Keratinocyte (primary cell): Measurements from ENCODE around the gene C10orf71. TPM values are rescaled to one million over a fixed set of nuclear protein-coding genes. Genes with fewer than 3 reads are reported as not detected.

Experiments used
- DNase-seq: peaks from one replicate; pipeline ENCODE4 v3.0.0-alpha.2; 2011; ENCODE audit warnings: low read depth, missing footprints, low spot score
- FAIRE-seq: peaks from 2 replicates; lab custom pipeline; 2011; peaks lifted over from hg19 to GRCh38; lab: Jason Lieb, UNC
- H2AFZ ChIP-seq: 2 replicates; pipeline ENCODE4 v1.6.0; 2012; ENCODE audit warnings: low read length, control low read depth, inconsistent platforms; ENCODE audit not compliant: control insufficient read depth
- H3K27ac ChIP-seq: 2 replicates; pipeline ENCODE4 v1.5.1; 2011; ENCODE audit warnings: low read length; ENCODE audit not compliant: control insufficient read depth, insufficient read depth
- H3K27me3 ChIP-seq: 3 replicates; pipeline ENCODE4 v1.6.0; 2011; ENCODE audit warnings: low read length; ENCODE audit not compliant: control insufficient read depth, insufficient read depth; ENCODE audit errors: extremely low read depth
- H3K36me3 ChIP-seq, 2 experiments: 2 replicates in 1 of 2; 3 replicates in 1 of 2; pipeline ENCODE4 v1.5.1; 2011; ENCODE audit warnings: low read length in 2 of 2, mild to moderate bottlenecking in 1 of 2; ENCODE audit not compliant: control insufficient read depth in 2 of 2, insufficient read depth in 2 of 2; ENCODE audit errors: extremely low read depth in 1 of 2
- H3K4me1 ChIP-seq: 3 replicates; pipeline ENCODE4 v1.5.1; 2011; ENCODE audit warnings: low read length; ENCODE audit not compliant: control insufficient read depth, insufficient read depth; ENCODE audit errors: extremely low read depth
- H3K4me2 ChIP-seq: 3 replicates; pipeline ENCODE4 v1.6.0; 2011; ENCODE audit warnings: low read depth, low read length; ENCODE audit not compliant: control insufficient read depth, insufficient read depth; ENCODE audit errors: extremely low read depth
- H3K4me3 ChIP-seq, 3 experiments: fragments of 200-600 bp in 1 of 3; sonication (generic) in 1 of 3; 2 replicates in 2 of 3; 3 replicates in 1 of 3; pipeline ENCODE4 v1.5.1; 2011 to 2016; ENCODE audit warnings: low read length in 3 of 3, mild to moderate bottlenecking in 3 of 3, control low read depth in 2 of 3, inconsistent platforms in 1 of 3, low read depth in 1 of 3, mixed read lengths in 1 of 3, mixed run types in 1 of 3, moderate library complexity in 1 of 3; ENCODE audit not compliant: control insufficient read depth in 2 of 3, insufficient read depth in 2 of 3; ENCODE audit errors: extremely low read depth in 1 of 3
- H3K79me2 ChIP-seq: 2 replicates; pipeline ENCODE4 v1.6.0; 2012; ENCODE audit warnings: low read length; ENCODE audit not compliant: control insufficient read depth, insufficient read depth
- H3K9ac ChIP-seq: 3 replicates; pipeline ENCODE4 v1.6.0; 2011; ENCODE audit warnings: low read length; ENCODE audit not compliant: control insufficient read depth, insufficient read depth; ENCODE audit errors: extremely low read depth
- H3K9me1 ChIP-seq: 3 replicates; pipeline ENCODE4 v1.6.0; 2011; ENCODE audit warnings: low read length; ENCODE audit not compliant: control insufficient read depth, insufficient read depth; ENCODE audit errors: extremely low read depth
- H3K9me3 ChIP-seq: 2 replicates; pipeline ENCODE4 v1.5.1; 2012; ENCODE audit warnings: low read depth, low read length; ENCODE audit not compliant: control insufficient read depth
- H4K20me1 ChIP-seq: 3 replicates; pipeline ENCODE4 v1.6.0; 2011; ENCODE audit warnings: low read length; ENCODE audit not compliant: control insufficient read depth, insufficient read depth; ENCODE audit errors: extremely low read depth
- EZH2 ChIP-seq: IDR thresholded peaks from one replicate; pipeline ENCODE4 v1.6.1; 2012; ENCODE audit warnings: inconsistent platforms, mild to moderate bottlenecking, low read length, moderate library complexity
- dilution Hi-C: fragments of 300-500 bp; cut with MboI; formaldehyde crosslinking; loops from one replicate; pipeline ENCODE4 v1.7.0; 2020; ENCODE audit warnings: low sequenced_read_pairs; ENCODE audit not compliant: extremely low pct_ligation_motif_present
- polyA plus RNA-seq, 5 experiments: library from polyadenylated mRNA; depleted of rRNA in 3 of 5; stranded (reverse) in 3 of 5; stranded (forward) in 1 of 5; unstranded in 1 of 5; fragments of >200 nt; gene quantifications; 1 replicate in 1 of 5; 2 replicates in 3 of 5; 3 replicates in 1 of 5; pipeline versions ENCODE4 v1.2.1 to v1.2.3, GENCODE V29; 2011 to 2012; ENCODE audit warnings: missing spikeins in 2 of 5, low read depth in 1 of 5, low replicate concordance in 1 of 5
- TF ChIP-seq, protein P1 (sequence below), 3 experiments: IDR thresholded peaks in 1 of 3; conservative IDR thresholded peaks in 1 of 3; optimal IDR thresholded peaks in 1 of 3; 2 replicates in 2 of 3; 3 replicates in 1 of 3; pipeline versions ENCODE3 to v1.5.1; 2011; ENCODE audit warnings: low read length in 3 of 3, mild to moderate bottlenecking in 3 of 3, moderate library complexity in 2 of 3, control low read depth in 1 of 3, inconsistent platforms in 1 of 3; ENCODE audit not compliant: insufficient read depth in 2 of 3; ENCODE audit errors: extremely low read depth in 1 of 3

The C10orf71 gene
- polyA plus RNA-seq, 1 donor (not counting 4 experiments of a cell fraction or from before 2014, with no cell fraction given): not detected

DNA sequence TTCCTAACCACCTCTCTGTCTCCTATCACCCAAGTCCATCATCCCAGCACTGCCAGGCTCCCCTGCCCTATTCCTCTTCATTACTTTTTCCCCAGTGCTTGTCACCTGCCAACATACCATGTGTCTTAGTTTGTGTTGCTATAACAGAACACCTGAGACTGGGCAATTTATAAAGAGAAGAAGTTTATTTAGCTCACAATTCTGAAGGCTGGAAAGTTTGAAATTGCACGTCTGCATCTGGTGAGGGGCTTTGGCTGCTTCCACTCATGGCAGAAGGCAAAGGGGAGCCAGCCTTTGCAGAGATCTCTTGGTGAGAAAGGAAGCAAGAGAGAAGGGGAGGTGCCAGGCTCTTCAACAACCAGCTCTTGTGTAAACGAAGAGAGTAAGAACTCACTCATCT, 49.6 kb downstream of the C10orf71 start:
- TF ChIP-seq EZH2: no peak
- TF ChIP-seq, protein P1, sequence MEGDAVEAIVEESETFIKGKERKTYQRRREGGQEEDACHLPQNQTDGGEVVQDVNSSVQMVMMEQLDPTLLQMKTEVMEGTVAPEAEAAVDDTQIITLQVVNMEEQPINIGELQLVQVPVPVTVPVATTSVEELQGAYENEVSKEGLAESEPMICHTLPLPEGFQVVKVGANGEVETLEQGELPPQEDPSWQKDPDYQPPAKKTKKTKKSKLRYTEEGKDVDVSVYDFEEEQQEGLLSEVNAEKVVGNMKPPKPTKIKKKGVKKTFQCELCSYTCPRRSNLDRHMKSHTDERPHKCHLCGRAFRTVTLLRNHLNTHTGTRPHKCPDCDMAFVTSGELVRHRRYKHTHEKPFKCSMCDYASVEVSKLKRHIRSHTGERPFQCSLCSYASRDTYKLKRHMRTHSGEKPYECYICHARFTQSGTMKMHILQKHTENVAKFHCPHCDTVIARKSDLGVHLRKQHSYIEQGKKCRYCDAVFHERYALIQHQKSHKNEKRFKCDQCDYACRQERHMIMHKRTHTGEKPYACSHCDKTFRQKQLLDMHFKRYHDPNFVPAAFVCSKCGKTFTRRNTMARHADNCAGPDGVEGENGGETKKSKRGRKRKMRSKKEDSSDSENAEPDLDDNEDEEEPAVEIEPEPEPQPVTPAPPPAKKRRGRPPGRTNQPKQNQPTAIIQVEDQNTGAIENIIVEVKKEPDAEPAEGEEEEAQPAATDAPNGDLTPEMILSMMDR (optimal IDR thresholded peaks at IDR 0.05 in 1 of 3, IDR thresholded peaks at IDR 0.05 in 1 of 3, conservative IDR thresholded peaks at IDR 0.05 in 1 of 3; ENCODE audit: extremely low read depth in 1 of 3, insufficient read depth in 2 of 3, low read length in 3 of 3): no peak
- FAIRE-seq: no peak
- H3K4me3 ChIP-seq: no peak overlapping the region
- DNase-seq: no peak
- H3K9ac ChIP-seq: no peak overlapping the region
- no peak overlapping the region for H3K4me2 ChIP-seq
- H4K20me1 ChIP-seq: no peaks in the 10 kb centered on the region
- no peaks in the 10 kb centered on the region for H3K4me1 ChIP-seq
- H2AFZ ChIP-seq: no peak overlapping the region
- H3K27ac ChIP-seq: no peak overlapping the region
- H3K27me3 ChIP-seq: no peaks in the 10 kb centered on the region
- H3K36me3 ChIP-seq: no peaks in the 10 kb centered on the region
- no peaks in the 10 kb centered on the region for H3K9me3 ChIP-seq
- H3K79me2 ChIP-seq: no peaks in the 10 kb centered on the region
- dilution Hi-C loops: no loop called here
- no peaks in the 10 kb centered on the region for H3K9me1 ChIP-seq

DNA sequence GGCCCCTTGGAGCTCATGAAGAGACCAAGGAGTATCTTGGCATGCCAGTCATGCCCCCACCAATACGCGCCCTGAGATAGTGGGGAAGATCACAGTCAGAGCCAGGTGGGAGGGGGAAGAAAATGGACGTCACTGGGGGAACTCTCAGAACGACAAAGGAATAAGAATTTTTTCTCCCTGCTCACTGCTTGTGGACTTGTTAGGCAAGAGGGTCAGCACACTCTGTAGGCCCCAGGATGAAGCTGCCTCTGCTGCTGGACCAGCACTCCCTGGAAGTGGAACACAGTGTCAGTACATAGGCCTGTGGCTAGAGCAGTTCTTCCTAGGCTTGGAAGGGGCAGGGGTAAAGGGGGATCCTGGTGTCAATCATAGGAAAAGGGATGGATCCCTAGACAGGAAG, 50.4 kb downstream of the C10orf71 start:
- no peaks in the 10 kb centered on the region for H3K4me1 ChIP-seq
- no peak overlapping the region for H3K4me2 ChIP-seq
- no peaks in the 10 kb centered on the region for H3K27me3 ChIP-seq
- H3K9me1 ChIP-seq: no peaks in the 10 kb centered on the region
- no peaks in the 10 kb centered on the region for H4K20me1 ChIP-seq
- no peak overlapping the region for H3K27ac ChIP-seq
- H3K9ac ChIP-seq: no peak overlapping the region
- no peak for TF ChIP-seq EZH2
- TF ChIP-seq, protein P1 (optimal IDR thresholded peaks at IDR 0.05 in 1 of 3, IDR thresholded peaks at IDR 0.05 in 1 of 3, conservative IDR thresholded peaks at IDR 0.05 in 1 of 3; ENCODE audit: extremely low read depth in 1 of 3, insufficient read depth in 2 of 3, low read length in 3 of 3): no peak
- no peaks in the 10 kb centered on the region for H3K9me3 ChIP-seq
- dilution Hi-C loops: no loop called here
- no peaks in the 10 kb centered on the region for H3K36me3 ChIP-seq
- FAIRE-seq (no peak), DNase-seq (no peak)
- H2AFZ ChIP-seq: no peak overlapping the region
- no peak overlapping the region for H3K4me3 ChIP-seq
- no peaks in the 10 kb centered on the region for H3K79me2 ChIP-seq
